D341Med (cell line): Measurements from ENCODE around the gene LPIN3.

Experiments used
- DNase-seq: peaks from one replicate; pipeline ENCODE4 v3.0.0; 2012; ENCODE audit warnings: low spot score

LPIN3 gene

GRCh38 chr20:41366546-41367392, 26.1 kb downstream of the LPIN3 start, which contains the start of gene EMILIN3:
TSS of gene EMILIN3 (minus strand) at chr20:41366818. CDS start at chr20:41366634, 184 bp downstream.
- DNase-seq: peak; percentile 88

GRCh38 chr20:41367393-41367695, 26.7 kb downstream of the LPIN3 start:
- DNase-seq: no peak

GRCh38 chr20:41367956-41368355, 27.3 kb downstream of the LPIN3 start:
- no peak for DNase-seq

GRCh38 chr20:41369673-41370072, 29.1 kb downstream of the LPIN3 start:
- DNase-seq: no peak

DNA sequence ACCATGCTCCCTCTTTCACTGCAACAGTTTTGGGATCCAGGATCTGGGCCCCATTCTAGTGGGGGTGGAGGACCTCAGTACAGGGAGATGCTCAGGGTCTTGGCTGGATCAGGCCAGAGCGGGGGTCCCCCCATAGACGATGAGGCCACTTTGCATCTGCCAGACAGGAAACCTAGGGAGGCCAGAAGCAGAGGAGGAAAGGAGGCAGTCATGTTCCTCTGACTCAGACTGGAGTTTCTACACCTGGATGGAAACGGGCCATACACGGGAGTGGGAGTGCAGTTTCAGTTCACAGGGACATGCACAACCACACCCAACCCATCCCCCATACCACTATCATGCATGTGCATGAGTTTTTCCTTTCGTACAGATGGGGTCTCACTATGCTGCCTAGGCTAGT, 29.6 kb downstream of the LPIN3 start:
- no peak for DNase-seq

- DNase-seq: no peak
Observed at GRCh38 chr20:41371371-41371770, 30.8 kb downstream of the LPIN3 start.

DNA sequence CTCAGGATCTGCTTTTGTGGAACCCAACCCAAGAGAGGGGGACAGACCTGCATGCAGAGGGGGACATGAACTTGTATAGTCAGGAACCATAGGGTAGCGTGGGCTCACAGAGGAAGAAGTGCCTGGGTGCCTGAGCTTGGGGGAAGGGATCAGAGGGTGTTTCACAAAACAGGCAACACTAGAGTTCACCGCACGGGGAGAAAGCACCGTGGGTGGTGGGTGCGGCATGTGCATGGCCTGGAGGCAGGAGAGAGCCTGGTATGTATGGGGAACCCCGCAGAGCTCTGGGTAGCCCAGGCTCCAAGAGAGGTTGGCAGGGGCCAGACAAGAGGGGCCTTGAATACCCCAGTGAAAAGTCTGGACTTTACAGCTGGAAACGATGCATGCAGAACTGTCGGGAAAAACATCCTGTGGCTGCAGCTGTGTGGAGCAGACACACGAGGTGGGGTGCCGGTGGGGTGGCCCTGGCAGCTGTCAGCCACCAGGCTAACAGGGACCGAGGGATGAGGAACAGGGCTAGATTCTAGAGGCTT, 32.7 kb downstream of the LPIN3 start:
- no peak for DNase-seq

DNA sequence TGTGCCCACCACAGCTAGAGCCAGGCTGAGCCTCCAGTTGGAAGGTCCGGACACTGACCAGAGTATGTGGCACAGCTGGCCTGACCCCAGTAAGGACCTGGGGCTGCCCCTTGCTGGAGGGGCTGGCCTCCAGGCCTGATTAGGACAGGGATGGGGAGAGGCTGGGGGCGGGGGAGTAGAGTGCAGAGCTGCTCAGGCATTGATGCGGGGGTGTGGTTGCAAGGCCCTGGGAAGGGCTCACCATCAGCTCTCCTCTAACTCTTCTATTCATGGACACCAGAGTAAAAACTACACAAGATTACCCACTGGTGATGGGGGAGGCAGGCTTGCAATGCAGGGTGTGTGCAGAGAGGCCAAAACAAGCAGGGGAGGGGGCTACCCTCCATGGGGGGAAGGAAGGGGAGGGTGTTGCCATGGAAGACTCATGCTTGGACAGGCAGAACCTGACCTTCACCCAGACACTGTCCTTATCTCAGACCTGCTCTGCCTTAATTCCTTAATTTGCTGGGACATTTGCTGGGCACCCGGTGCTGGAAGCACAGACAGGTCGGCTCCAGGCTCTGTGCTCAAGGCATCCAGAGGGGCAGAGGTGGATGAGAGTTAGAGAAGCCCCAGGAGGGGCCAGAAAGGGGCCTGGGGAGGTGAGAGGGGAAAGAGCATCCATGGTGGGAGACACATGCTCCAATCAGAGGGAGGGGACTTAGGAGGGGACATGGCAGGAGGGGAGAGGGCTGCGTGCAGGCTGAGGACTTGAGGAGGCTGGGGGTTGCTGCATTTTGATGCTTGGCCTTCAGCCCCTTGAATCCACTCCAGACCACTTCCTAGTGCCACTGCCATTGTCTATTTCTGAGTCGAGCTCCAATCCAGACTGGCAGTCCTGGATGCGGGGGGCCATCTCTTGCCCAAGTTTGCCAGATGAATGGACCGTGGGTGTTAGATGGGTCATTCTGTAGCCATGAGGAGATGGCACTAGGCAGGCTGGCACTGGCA, 33.6 kb downstream of the LPIN3 start:
- DNase-seq: no peak

DNA sequence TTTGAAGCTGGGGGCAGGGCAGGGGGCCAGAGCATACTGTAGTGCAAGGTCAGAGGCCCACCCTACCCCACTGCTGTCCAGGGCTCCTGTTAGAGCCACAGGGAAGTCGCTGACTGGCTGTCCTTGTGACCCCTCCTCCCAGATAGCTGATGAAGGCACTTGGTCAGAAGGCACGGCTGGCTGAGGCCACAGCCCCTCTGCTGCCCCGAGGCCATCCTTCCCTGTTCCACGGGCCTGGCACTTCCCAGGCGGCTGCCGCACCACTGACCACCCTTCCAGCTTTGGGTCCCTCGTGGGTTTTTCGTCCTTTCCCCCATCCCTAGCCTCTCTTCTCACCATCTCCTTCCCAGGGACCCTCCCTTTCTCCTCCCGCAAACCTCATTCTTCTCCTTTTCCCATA, 35.2 kb downstream of the LPIN3 start:
- DNase-seq: no peak

DNA sequence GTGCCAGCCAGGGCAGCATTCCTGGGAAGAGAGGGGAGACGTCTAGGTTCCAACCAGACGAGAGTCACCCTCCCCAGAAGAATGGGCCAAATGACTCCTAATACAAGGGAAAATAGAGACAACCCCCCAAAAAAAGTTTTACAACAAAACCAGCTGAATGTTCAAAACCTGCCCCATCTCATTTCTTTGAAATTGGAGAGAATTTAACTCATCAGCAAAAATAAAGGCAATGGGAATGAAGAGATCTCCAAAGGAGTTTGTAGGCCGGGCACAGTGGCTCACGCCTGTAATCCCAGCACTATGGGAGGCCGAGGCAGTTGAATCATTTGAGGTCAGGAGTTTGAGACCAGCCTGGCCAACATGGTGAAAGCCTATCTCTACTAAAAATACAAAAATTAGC, 35.7 kb downstream of the LPIN3 start:
- no peak for DNase-seq

DNA sequence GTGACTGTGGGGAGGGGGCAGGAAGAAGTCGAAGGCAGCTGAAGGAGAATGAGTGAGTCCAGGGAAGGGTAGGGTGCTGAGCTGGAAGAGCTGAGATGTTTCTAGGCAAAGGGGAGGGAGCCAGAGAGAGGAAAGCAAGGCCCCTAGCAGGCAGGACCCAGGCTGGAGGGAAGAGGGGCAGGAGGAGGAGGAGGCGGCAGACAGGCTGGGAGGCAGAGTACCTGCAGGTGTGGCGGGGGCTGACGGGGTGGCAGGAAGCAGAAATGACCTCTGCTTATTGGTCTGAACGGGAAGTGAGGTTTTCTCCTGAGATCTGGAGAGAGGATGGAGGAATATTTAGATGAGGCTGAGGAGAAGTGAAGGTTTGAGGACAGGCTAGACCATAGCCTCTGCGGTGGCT, 36.7 kb downstream of the LPIN3 start:
- no peak for DNase-seq

- DNase-seq: no peak
Observed at GRCh38 chr20:41379551-41379950, 38.9 kb downstream of the LPIN3 start.

GRCh38 chr20:41380551-41381193, 40.1 kb downstream of the LPIN3 start:
- DNase-seq: peak; percentile 27

DNA sequence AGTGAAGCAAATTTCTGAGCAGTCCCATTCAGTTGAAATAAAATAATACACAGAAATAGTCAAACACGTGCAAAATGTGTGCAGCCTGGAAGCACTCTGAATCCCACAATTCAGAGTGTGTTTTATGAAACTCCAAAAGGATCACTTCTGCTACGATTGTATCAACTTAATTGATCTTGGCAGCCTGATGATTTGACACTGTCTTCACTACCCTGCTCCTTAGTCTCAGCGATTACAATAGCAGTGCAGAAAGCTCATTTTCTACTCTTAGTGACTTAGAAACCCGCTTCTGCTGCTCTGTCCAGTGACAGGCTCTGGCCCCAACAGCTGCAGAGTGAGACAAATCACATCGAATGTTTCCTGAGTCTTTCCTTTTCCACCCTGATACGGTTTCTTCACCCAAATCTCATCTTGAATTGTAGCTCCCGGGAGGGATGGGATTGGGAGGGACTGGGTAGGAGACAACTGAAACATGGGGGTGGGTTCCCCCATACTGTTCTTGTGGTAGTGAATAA, 42.2 kb downstream of the LPIN3 start:
- DNase-seq: no peak

GRCh38 chr20:41386502-41387427, 46.1 kb downstream of the LPIN3 start:
- no peak for DNase-seq

DNA sequence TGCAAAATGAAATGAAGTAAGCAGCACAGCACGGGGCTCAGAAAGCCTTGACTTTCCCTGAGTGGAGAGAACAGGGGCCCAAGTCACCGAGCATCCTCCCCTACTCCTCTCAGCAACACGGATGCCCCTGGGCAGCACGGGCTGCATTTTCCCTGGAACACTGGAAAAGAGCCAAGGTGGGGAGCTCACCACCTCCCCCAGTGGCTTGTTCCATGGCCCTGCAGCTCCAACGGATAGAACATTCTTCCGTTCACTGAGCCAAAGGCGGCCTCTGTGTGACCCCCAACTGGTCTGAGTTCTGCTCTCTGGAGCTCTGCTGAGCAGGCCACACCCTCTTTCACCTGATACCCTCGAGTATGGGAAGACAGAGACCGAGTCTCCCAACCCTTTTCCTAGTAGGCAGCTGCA, 46.8 kb downstream of the LPIN3 start:
- peak; percentile 38 for DNase-seq

GRCh38 chr20:41390889-41391288, 50.3 kb downstream of the LPIN3 start:
- no peak for DNase-seq

DNA sequence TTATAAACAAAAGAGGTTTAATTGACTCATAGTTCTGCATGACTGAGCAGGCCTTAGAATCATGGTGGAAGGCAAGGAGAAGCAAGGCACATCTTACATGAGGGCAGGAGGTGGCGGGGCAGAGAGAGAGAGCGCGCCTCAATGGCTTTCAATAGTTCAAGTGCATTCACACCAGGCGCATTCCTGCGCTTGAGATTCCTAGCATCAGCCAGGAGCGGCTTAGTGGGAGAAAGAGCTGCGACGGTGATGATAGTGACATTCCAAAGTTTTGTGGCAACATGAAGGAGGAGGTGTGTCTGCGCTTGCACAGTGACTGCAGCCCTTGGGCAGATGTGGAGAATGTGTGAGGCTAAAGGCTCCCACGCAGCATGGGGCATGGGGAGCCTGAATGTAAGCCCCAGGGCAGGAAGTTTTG, 51.0 kb downstream of the LPIN3 start:
- no peak for DNase-seq

DNA sequence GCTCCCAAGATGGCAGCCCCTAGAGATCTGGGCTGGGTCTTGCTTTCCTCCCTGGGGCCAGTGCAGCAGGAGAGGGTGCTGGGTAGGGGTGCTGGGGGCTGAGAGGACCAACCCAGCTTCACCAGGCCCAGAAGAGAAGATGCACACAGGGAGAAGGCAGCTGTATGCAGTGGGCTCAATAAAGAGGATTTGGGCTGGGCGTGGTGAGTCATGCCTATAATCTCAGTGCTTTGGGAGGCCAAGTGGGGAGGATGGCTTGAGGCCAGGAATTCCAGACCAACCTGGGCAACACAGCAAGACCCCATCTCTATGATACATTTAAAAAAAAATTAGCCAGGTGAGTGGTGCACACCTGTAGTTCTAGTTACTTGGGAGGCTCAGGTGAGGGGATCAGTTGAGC, 51.7 kb downstream of the LPIN3 start:
- no peak for DNase-seq

DNA sequence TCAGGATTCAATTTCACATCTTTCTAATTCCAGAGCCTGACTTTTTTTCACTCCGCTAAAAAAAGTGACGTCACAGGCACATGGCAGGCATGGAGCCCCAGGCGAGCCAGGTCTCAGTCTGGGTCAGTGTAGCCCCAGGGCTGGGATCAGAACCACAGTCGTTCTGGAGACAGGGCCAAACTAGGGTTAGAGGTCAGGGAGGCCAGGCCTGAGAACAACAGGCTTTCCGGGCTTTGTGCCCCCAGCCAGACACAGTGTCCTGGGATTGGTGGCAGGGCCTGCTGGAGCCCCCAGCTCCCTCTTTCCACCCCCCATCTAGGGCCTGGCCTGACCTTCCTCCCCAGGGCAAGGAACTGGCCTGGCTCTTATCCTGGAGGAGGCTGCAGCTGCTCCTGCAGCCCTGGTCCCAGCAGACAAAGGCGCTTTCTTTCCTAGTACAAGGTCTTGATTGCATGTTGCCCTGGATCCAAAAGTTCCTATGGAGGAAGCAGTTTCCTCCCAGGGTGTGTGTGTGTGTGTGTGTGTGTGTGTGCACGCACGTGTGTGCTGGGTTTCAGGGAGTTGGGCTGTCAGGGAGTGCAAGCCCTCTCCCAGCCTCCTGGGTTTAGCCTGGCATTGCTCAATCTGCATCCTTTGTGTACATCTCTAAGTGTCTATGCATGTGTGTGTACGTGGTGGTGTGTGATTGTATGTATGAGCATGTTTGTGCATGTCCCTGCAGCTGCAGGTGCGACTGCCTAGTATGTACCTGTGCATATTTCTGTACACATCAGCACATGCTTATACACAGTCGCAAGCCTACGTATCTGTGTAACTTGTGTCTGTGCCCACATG, 52.5 kb downstream of the LPIN3 start:
- DNase-seq: no peak
